HCT116 (cell line): ENCODE data around the gene HAPSTR1. TPM values are rescaled to one million over a fixed set of nuclear protein-coding genes. Genes with fewer than 3 reads are reported as not detected.

Source experiments
- ATAC-seq: fragments of 200-7000 bp; cut with Tn5 transposase; 2 replicates; pipeline ENCODE4 v1.9.1; 2020; ENCODE audit warnings: mild to moderate bottlenecking, moderate library complexity
- BruUV-seq: library from RNA; stranded (reverse); fragments of 400-500 nt; replicated peaks from 2 replicates; lab custom pipeline; 2021; lab: Mats Ljungman, UMichigan
- CTCF ChIA-PET: fragments of 300-600 bp; sonication (Branson Sonifier 250); formaldehyde crosslinking; loops from one replicate; lab custom pipeline; 2021; ENCODE audit warnings: antibody characterized with exemption; lab: Charles Lee
- POLR2A ChIA-PET: fragments of 300-600, 350-600 bp; sonication (Branson Sonifier 250); formaldehyde crosslinking; loops from one replicate; lab custom pipeline; 2021; ENCODE audit warnings: antibody characterized with exemption; lab: Charles Lee
- RAD21 ChIA-PET, 2 experiments: fragments of 300-600 bp; sonication (Branson Sonifier 250); formaldehyde crosslinking; loops; one replicate each; lab custom pipeline; 2023; ENCODE audit warnings: low total read pairs in 2 of 2; ENCODE audit not compliant: uncharacterized antibody in 2 of 2, unreplicated experiment in 2 of 2, low non-redundant PET in 1 of 2; lab: Charles Lee
- DNase-seq: peaks from one replicate; pipeline ENCODE4 v3.0.0-alpha.2; 2010; ENCODE audit warnings: low read depth, low spot score
- H2AFZ ChIP-seq: fragments of 200-600 bp; shearing (Covaris generic), sonication (generic); 2 replicates; pipeline ENCODE4 v1.6.1; 2017; ENCODE audit warnings: low read depth, mixed run types, mixed read lengths, antibody characterized with exemption, low read length; ENCODE audit not compliant: poor library complexity, severe bottlenecking
- H3K27ac ChIP-seq: 2 replicates; pipeline ENCODE4 v1.5.1; 2012; ENCODE audit warnings: low read depth, low read length
- H3K27me3 ChIP-seq: fragments of 200-600 bp; sonication (generic); 2 replicates; pipeline ENCODE4 v1.6.1; 2016; ENCODE audit warnings: mixed run types, low read length, mixed read lengths; ENCODE audit not compliant: insufficient read depth
- H3K36me3 ChIP-seq, 2 experiments: fragments of 200-500 bp in 1 of 2; fragments of 200-600 bp in 1 of 2; sonication (Bioruptor generic) in 1 of 2; sonication (generic) in 1 of 2; 2 replicates each; pipeline versions ENCODE4 v1.5.1 to v1.6.1; 2014 to 2016; ENCODE audit warnings: low read length in 2 of 2, inconsistent platforms in 1 of 2, mixed read lengths in 1 of 2, mixed run types in 1 of 2; ENCODE audit not compliant: insufficient read depth in 2 of 2, control insufficient read depth in 1 of 2
- H3K4me1 ChIP-seq, 2 experiments: fragments of 200-600 bp in 1 of 2; sonication (generic) in 1 of 2; 2 replicates each; pipeline versions ENCODE4 v1.5.1 to v1.6.1; 2012 to 2017; ENCODE audit warnings: low read length in 2 of 2, inconsistent platforms in 1 of 2, mild to moderate bottlenecking in 1 of 2, mixed read lengths in 1 of 2, mixed run types in 1 of 2, moderate library complexity in 1 of 2; ENCODE audit not compliant: insufficient read depth in 2 of 2, control insufficient read depth in 1 of 2
- H3K4me2 ChIP-seq: fragments of 200-600 bp; sonication (generic); 2 replicates; pipeline ENCODE4 v1.6.1; 2017; ENCODE audit warnings: mixed run types, low read length, mixed read lengths
- H3K4me3 ChIP-seq, 2 experiments: fragments of 200-600 bp in 1 of 2; sonication (generic) in 1 of 2; replicated peaks in 1 of 2; 2 replicates each; pipeline ENCODE4 v1.5.1; 2011 to 2016; ENCODE audit warnings: low read length in 2 of 2, control low read depth in 1 of 2, low read depth in 1 of 2, mild to moderate bottlenecking in 1 of 2, mixed read lengths in 1 of 2, mixed run types in 1 of 2
- H3K79me2 ChIP-seq: fragments of 200-600 bp; sonication (generic); 2 replicates; pipeline ENCODE4 v1.6.1; 2017; ENCODE audit warnings: mild to moderate bottlenecking, mixed run types, low read length, moderate library complexity, mixed read lengths; ENCODE audit not compliant: insufficient read depth
- H3K9ac ChIP-seq: fragments of 200-600 bp; sonication (generic); 2 replicates; pipeline ENCODE4 v1.6.1; 2016; ENCODE audit warnings: low read length, mixed read lengths
- H3K9me2 ChIP-seq: fragments of 200-600 bp; sonication (generic), shearing (Covaris generic); 2 replicates; pipeline ENCODE4 v1.6.1; 2017; ENCODE audit warnings: mixed run types, mild to moderate bottlenecking, moderate library complexity; ENCODE audit not compliant: insufficient read depth
- H3K9me3 ChIP-seq, 2 experiments: fragments of 200-500 bp in 1 of 2; fragments of 200-600 bp in 1 of 2; sonication (Bioruptor generic) in 1 of 2; sonication (generic) in 1 of 2; 2 replicates each; pipeline ENCODE4 v1.6.1; 2014 to 2017; ENCODE audit warnings: low read length in 2 of 2, mixed read lengths in 2 of 2, inconsistent platforms in 1 of 2, low read depth in 1 of 2, mild to moderate bottlenecking in 1 of 2, mixed run types in 1 of 2, moderate library complexity in 1 of 2; ENCODE audit not compliant: control insufficient read depth in 1 of 2, insufficient read depth in 1 of 2
- H4K20me1 ChIP-seq: fragments of 200-600 bp; sonication (generic), shearing (Covaris generic); 2 replicates; pipeline ENCODE4 v1.6.1; 2017; ENCODE audit warnings: mixed run types, mild to moderate bottlenecking, moderate library complexity; ENCODE audit not compliant: insufficient read depth
- CBX3 ChIP-seq: IDR thresholded peaks from 2 replicates; pipeline ENCODE4 v1.6.1; 2012; ENCODE audit warnings: low read depth
- CEBPB ChIP-seq: IDR thresholded peaks from 2 replicates; pipeline ENCODE4 v1.6.1; 2012; ENCODE audit warnings: low read depth
- CTCF ChIP-seq, 3 experiments: fragments of 200-600 bp in 1 of 3; sonication (generic) in 1 of 3; IDR thresholded peaks in 2 of 3; conservative IDR thresholded peaks in 1 of 3; 2 replicates each; pipeline ENCODE4 v1.5.1; 2012 to 2017; ENCODE audit warnings: low read depth in 2 of 3, low read length in 2 of 3, antibody characterized with exemption in 1 of 3, borderline replicate concordance in 1 of 3, control low read depth in 1 of 3, mild to moderate bottlenecking in 1 of 3, mixed read lengths in 1 of 3, mixed run types in 1 of 3, moderate library complexity in 1 of 3; ENCODE audit not compliant: insufficient read depth in 1 of 3
- ELF1 ChIP-seq: IDR thresholded peaks from 2 replicates; pipeline ENCODE4 v1.6.1; 2012; ENCODE audit warnings: low read depth, borderline replicate concordance
- EZH2 ChIP-seq: fragments of 200-600 bp; sonication (generic); IDR thresholded peaks from 2 replicates; pipeline ENCODE4 v1.6.1; 2017; ENCODE audit warnings: antibody characterized with exemption, mixed run types
- EZH2phosphoT487 ChIP-seq: fragments of 200-600 bp; IDR thresholded peaks from 2 replicates; pipeline ENCODE4 v1.6.1; 2018; ENCODE audit warnings: antibody characterized with exemption, borderline replicate concordance
- FOSL1 ChIP-seq: IDR thresholded peaks from 2 replicates; pipeline ENCODE4 v1.6.1; 2012; ENCODE audit warnings: low read depth
- JUND ChIP-seq: IDR thresholded peaks from 2 replicates; pipeline ENCODE4 v1.6.1; 2012
- POLR2AphosphoS5 ChIP-seq: IDR thresholded peaks from 2 replicates; pipeline ENCODE4 v1.6.1; 2011; ENCODE audit warnings: mild to moderate bottlenecking, low read depth, low read length, moderate library complexity
- RAD21 ChIP-seq: IDR thresholded peaks from 2 replicates; pipeline ENCODE4 v1.6.1; 2012; ENCODE audit warnings: low read depth, mild to moderate bottlenecking
- REST ChIP-seq: IDR thresholded peaks from 2 replicates; pipeline ENCODE4 v1.6.1; 2012; ENCODE audit warnings: low read depth
- SIN3A ChIP-seq: IDR thresholded peaks from 2 replicates; pipeline ENCODE4 v1.6.1; 2012; ENCODE audit warnings: low read depth
- SP1 ChIP-seq: IDR thresholded peaks from 2 replicates; pipeline ENCODE4 v1.6.1; 2012; ENCODE audit warnings: low read depth
- TCF7L2 ChIP-seq: IDR thresholded peaks from 2 replicates; pipeline ENCODE4 v1.7.0; 2011; ENCODE audit warnings: borderline replicate concordance, inconsistent platforms; ENCODE audit not compliant: insufficient read depth, insufficient read length; ENCODE audit errors: extremely low read depth
- YY1 ChIP-seq: IDR thresholded peaks from 2 replicates; pipeline ENCODE4 v1.6.1; 2011; ENCODE audit warnings: low read length, low read depth, moderate library complexity, mild to moderate bottlenecking; ENCODE audit not compliant: insufficient replicate concordance; ENCODE audit errors: extremely low read depth
- intact Hi-C: fragments of 100-400 bp; cut with micrococcal nuclease; formaldehyde crosslinking; loops from 2 replicates; pipeline ENCODE4 v1.10.0; 2022
- total RNA-seq: library from RNA; stranded (reverse); gene quantifications from one replicate; pipeline ENCODE4 v1.2.1, GENCODE V29; 2021; ENCODE audit not compliant: unreplicated experiment
- TF ChIP-seq, protein P1 (sequence below): IDR thresholded peaks from 2 replicates; pipeline ENCODE4 v1.6.1; 2012
- TF ChIP-seq, protein P2 (sequence below): IDR thresholded peaks from 2 replicates; pipeline ENCODE4 v1.6.1; 2012
- TF ChIP-seq, protein P3 (sequence below): IDR thresholded peaks from 2 replicates; pipeline ENCODE4 v1.6.1; 2011; ENCODE audit warnings: mild to moderate bottlenecking, low read length, moderate library complexity; ENCODE audit not compliant: insufficient replicate concordance; ENCODE audit errors: extremely low read depth

HAPSTR1 gene
- total RNA-seq, 1 experiment from 2014 or later, result 54.9 TPM

GRCh38 chr16:9123871-9124270 lies 32.4 kb downstream of the HAPSTR1 start:
- POLR2A ChIA-PET, result interaction anchor here (0.5 to 0.6 kb wide), 2 partner anchors 56 to 132 kb away, joined by 3 to 4 read pairs; no protein-coding TSS in a partner anchor
- RAD21 ChIA-PET, result no interaction called here
- DNase-seq, result peak; percentile 54
- TF ChIP-seq, protein P1, sequence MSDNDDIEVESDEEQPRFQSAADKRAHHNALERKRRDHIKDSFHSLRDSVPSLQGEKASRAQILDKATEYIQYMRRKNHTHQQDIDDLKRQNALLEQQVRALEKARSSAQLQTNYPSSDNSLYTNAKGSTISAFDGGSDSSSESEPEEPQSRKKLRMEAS, result peak; percentile 61; the same call in 1 of the 2 replicates
- TF ChIP-seq REST (no peak), EZH2 (no peak), CEBPB (no peak), YY1 (peak; percentile 47), TCF7L2 (no peak), CTCF (IDR thresholded peaks at IDR 0.05 in 2 of 3, conservative IDR thresholded peaks at IDR 0.05 in 1 of 3; ENCODE audit: borderline replicate concordance in 1 of 3, insufficient read depth in 1 of 3, low read depth in 2 of 3, low read length in 2 of 3) (no peak), SP1 (peak; percentile 79), ELF1 (no peak), EZH2phosphoT487 (no peak), FOSL1 (peak; percentile 83), RAD21 (no peak), POLR2AphosphoS5 (peak; percentile 49; the same call in 1 of the 2 replicates), JUND (peak; percentile 89), SIN3A (no peak), CBX3 (no peak)
- TF ChIP-seq, protein P2, sequence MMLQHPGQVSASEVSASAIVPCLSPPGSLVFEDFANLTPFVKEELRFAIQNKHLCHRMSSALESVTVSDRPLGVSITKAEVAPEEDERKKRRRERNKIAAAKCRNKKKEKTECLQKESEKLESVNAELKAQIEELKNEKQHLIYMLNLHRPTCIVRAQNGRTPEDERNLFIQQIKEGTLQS, result no peak
- TF ChIP-seq, protein P3, sequence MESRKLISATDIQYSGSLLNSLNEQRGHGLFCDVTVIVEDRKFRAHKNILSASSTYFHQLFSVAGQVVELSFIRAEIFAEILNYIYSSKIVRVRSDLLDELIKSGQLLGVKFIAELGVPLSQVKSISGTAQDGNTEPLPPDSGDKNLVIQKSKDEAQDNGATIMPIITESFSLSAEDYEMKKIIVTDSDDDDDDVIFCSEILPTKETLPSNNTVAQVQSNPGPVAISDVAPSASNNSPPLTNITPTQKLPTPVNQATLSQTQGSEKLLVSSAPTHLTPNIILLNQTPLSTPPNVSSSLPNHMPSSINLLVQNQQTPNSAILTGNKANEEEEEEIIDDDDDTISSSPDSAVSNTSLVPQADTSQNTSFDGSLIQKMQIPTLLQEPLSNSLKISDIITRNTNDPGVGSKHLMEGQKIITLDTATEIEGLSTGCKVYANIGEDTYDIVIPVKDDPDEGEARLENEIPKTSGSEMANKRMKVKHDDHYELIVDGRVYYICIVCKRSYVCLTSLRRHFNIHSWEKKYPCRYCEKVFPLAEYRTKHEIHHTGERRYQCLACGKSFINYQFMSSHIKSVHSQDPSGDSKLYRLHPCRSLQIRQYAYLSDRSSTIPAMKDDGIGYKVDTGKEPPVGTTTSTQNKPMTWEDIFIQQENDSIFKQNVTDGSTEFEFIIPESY, result peak; percentile 64
- H3K9ac ChIP-seq, result peak overlapping the region; percentile 43
- no peak overlapping the region for H2AFZ ChIP-seq
- H3K9me2 ChIP-seq, result no peaks in the 10 kb centered on the region
- H3K36me3 ChIP-seq, result peaks cover 4 to 7% of the 10 kb centered on the region in 2 experiments; a peak in 1 of 4 replicates
- H3K4me1 ChIP-seq, result peaks cover 43 to 70% of the 10 kb centered on the region in 2 experiments
- no peaks in the 10 kb centered on the region for H3K27me3 ChIP-seq
- peak overlapping the region; percentile 58 for H3K27ac ChIP-seq
- peak; percentile 82 for ATAC-seq
- H3K4me2 ChIP-seq, result peak overlapping the region; percentile 78
- H3K9me3 ChIP-seq, result no peaks in the 10 kb centered on the region
- intact Hi-C loops, result no loop called here
- BruUV-seq, result no TSS peak
- H4K20me1 ChIP-seq, result peaks cover 7% of the 10 kb centered on the region; the same call in 1 of the 2 replicates
- CTCF ChIA-PET, result interaction anchor here (1.0 kb wide), 1 partner anchor 15 kb away, joined by 3 read pairs; no protein-coding TSS in a partner anchor
- peaks cover 61% of the 10 kb centered on the region for H3K79me2 ChIP-seq
- H3K4me3 ChIP-seq, result peak overlapping the region in 1 of 2 experiments; percentile 30; a peak in 1 of 4 replicates
